GM19438 (cell line): Measurements from ENCODE around the gene TMC3.
"Not testable (repeated sequence)": the region's sequence is repeated elsewhere in the genome, so short reads cannot be mapped to it uniquely, and the experiment has no call there.

Experiments used
- ATAC-seq: cut with Tn5 transposase; IDR thresholded peaks from one replicate; pipeline ENCODE4 v1.9.1; 2021; ENCODE audit warnings: low read depth; ENCODE audit not compliant: unreplicated experiment

The TMC3 gene

GRCh38 chr15:81348691-81349090 is 25.3 kb downstream of the TMC3 start:
- ATAC-seq = not testable (repeated sequence)

DNA sequence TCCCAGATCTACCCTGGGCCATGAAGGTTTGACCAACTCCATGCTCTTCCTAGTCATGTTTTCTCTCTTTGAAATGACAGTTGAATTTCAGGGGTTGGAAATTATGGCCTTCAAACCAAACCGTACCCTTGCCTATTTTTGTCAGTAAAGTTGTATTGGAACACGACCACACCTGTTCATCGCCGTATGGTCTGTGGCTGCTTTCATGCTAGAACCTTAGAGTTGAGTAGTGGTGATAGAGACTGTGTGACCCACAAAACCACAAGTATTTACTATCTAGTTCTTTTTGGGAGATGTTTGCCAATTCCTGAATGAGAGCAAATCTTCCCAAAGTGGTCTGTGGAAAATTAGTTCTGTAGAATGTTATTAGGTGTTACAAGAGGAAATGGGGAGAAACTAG is 26.1 kb downstream of the TMC3 start:
- ATAC-seq = no peak

GRCh38 chr15:81346611-81347010 is 27.4 kb downstream of the TMC3 start:
- ATAC-seq = no peak

DNA sequence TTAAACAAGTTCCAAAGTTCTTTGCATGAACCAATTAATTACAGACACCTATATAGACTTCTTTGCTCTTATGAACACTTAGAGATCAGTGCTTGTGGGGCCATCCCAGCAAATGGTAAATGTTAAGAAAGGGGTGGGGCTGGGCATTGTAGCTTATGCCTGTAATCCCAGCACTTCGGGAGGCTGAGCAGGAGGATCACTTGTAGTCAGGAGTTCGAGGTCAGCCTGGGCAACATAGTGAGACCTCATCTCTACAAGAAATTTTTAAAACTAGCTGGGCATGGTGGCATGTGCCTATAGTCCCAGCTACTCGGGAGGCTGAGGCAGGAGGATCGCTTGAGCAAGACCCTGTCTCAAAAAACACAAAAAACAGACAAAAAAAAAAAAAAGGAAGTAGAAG is 30.6 kb downstream of the TMC3 start:
- ATAC-seq = no peak

DNA sequence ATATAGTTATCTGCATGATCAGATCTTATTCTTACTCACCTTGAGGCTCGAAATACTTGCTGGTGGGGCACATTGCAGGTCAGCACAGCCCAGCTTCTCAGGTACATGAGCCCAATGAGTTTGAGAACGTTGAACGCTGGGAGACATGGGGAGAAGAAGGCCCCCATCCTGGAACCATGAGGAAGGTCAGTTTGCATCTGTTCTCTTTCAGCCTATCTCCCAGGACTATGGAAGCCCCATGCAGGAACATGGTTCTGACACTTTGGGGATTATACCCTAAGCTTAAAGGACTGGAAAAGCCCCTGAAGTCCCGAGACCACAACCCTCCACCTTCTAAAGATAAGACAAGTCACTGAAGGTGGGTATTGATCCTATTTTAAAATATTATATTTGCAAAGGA is 32.7 kb downstream of the TMC3 start:
- ATAC-seq = no peak

DNA sequence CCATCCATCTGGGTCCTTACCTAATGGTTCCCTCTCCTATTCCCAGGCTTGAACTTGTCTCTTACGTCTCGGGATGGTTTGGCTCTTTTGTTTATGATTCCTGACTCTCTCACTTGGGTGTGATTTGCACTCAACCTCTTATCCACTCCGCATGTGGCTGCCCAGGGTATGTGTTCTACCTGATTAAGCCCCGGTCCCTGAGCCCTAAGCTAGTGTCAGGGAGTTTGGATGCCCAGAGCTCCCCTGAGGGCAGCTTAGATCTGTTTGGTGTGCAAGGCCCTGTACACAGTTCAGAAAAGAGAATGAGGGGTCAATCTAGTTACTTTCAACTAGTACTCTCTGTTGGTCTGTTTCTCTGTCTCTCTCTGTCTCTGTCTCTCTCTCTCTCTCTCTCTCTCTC is 34.2 kb downstream of the TMC3 start:
- no peak for ATAC-seq

GRCh38 chr15:81339321-81339720 is 34.7 kb downstream of the TMC3 start:
- ATAC-seq = no peak

GRCh38 chr15:81338170-81339007 is 35.6 kb downstream of the TMC3 start:
- no peak for ATAC-seq

DNA sequence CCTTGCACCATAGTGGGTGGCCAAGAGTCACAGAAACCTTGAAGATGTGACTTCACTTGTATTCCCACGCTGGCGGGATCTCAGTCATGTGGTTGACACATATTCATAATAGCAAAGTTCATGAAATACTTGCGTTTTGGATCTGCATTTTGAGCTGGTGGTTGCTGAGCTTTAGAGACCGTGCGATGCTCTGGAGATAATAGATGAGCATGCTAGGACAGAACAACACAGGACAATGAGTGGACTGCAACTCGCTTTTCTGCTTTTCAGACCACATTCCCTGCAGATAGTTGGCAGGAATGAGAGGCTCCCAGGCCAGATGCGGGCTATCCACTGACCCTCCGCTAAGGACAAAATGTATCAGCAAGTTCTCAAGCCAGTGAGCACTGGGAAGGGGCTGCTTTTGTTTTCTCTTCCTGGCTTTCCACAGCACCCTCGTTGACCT is 36.3 kb downstream of the TMC3 start:
- ATAC-seq = no peak

GRCh38 chr15:81337241-81337640 is 36.8 kb downstream of the TMC3 start:
- no peak for ATAC-seq

DNA sequence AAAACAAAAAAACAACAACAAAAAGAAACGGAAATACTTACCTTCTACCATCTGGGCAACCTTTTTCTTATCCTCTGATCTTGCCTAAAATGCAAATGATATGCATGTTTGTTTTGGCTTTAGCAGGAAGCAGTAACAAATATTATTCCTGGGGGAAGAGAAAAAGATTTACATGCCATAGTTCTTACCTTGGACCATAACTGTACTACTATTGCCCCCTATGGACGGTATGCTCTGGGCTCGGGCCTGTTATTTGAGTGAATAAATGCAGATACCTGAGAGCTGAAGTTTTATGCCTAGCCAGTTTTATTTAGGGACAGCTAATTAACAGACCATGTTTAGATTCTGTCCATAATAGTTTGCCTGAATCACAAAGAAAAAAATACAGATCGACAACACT is 37.4 kb downstream of the TMC3 start:
- ATAC-seq = no peak

DNA sequence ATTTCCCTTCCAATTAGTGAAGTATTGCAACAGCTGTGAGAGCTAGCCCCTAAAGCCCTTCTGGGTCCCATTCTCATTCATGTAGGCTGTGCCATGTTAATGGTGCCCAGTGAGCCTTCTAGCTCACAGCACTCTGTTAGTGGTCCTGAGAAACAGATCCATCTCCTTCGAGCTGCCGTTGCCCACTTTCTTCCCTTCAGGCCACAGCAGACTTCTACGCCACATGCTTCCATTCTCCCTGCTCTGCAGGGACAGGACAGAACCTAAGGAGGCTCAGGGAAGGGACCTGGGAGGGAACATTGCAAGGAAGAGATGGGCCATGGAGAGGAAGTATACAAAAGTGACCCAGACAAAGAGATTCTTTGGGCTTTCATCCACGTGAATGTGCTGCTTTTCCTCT is 38.4 kb downstream of the TMC3 start:
- ATAC-seq = no peak

GRCh38 chr15:81334768-81335435 is 39.1 kb downstream of the TMC3 start:
- ATAC-seq = no peak

DNA sequence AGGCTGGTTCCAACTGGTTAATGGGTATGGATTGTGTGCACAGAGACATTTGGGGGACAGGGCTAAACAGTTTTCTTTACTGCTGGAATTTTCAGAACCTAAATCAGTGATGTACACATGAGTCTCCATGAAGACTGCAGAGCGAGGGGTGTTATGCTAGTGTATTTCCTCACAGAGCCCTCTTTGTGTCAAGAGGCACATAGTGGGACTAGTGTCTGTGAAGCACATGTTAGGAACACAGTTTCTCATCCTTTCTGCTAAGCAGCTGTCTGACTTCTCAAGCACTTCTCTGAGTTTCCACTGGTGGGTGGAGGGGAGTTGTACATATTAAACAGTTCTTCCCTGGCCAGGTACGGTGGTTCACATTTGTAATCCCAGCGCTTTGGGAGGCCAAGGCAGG is 40.6 kb downstream of the TMC3 start:
- ATAC-seq = no peak

GRCh38 chr15:81332326-81332725 is 41.7 kb downstream of the TMC3 start:
- no peak for ATAC-seq

GRCh38 chr15:81331600-81331999 is 42.4 kb downstream of the TMC3 start:
- no peak for ATAC-seq

DNA sequence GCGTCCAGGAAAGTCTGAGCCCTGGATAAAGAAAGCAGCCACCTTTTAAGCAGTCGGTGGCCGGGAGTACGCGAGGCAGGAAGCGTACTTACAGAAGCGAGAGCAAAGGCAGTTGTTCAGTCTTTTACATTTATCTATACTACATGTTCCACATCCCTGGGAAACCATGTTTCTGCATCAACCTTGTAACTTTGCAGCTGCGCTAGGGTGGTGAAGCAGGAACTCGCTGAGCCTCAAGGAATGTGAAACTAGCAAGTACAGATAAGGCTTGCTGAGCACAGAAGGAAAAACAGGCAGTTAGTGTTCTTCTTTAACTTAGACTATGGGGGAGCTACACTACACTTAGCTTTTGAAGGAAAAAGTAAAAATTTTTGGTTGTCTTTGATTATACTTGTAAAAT is 42.9 kb downstream of the TMC3 start:
- ATAC-seq = not testable (repeated sequence)

GRCh38 chr15:81330366-81331090 is 43.5 kb downstream of the TMC3 start:
- no peak for ATAC-seq

DNA sequence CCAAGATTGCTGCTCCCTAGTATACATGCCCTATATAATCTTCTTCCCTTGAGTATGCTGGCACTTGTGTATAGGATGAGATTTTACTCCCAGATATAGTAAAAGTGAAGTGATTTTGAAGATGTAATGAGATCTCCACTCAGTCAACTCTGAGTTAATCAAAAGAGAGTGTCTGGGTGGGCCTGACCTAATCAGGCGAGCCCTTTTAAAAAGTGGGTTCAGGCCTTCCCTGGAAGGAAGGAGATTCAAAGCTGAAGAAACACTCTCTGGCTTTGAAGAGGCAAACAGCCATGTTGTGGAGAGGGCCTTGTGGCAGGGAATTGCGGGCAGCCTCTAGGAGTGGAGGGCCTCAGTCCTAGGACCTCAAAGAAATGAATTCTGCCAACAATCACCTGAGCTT is 44.6 kb downstream of the TMC3 start:
- no peak for ATAC-seq

GRCh38 chr15:81327516-81327915 is 46.5 kb downstream of the TMC3 start:
- no peak for ATAC-seq

DNA sequence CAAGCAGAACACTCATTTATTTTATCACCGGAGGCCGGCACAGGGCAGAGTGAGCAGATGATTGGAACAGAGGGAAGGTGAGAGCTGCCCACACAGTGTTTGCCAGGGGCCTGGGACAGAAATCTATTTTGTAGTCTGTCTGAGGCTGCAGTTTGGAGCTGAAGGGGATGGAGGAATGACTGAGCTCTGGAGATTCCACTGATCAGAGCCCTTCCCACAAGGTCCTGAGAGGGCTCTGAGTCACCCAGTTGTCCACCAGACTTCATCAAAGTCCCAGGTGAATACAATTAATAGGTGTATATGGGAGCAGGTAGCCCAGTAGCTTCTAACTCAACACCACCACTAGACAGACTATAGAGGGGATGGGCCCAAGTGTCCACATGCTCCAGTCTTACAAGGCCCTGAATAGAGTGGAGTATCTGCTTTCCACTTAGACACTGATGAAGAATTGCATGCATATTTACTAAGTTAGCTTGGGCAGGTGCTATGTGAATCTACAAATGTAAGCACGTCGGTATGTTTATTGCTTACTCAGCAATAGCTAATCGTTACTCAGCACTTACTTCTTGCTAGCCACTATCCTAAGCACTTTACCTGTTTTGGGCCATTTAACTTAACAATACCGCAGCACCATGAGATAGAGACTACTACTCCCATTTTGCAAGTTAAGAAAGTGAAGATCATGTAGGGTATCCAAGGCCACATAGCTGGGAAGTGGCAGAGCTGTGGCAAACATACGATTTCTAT is 47.4 kb downstream of the TMC3 start:
- ATAC-seq = no peak
